Kidney (tissue), 14 donors: ENCODE data around the gene KLHL14. TPM values are rescaled to one million over a fixed set of nuclear protein-coding genes. Genes with fewer than 3 reads are reported as not detected.

ENCODE experiments used
- DNase-seq, 5 donors: peaks; one replicate each; pipeline ENCODE4 v3.0.0-alpha.2; 2013 to 2020
- FAIRE-seq: peaks from 2 replicates; lab custom pipeline; 2012; peaks lifted over from hg19 to GRCh38; lab: Jason Lieb, UNC
- H3K27ac ChIP-seq, 2 donors: one replicate each; pipeline ENCODE4 v1.7.0; 2013; ENCODE audit warnings: low read depth in 2 of 2, low read length in 2 of 2, inconsistent platforms in 1 of 2
- H3K27me3 ChIP-seq: one replicate; pipeline ENCODE4 v1.7.1; 2013; ENCODE audit warnings: low read length, inconsistent platforms; ENCODE audit not compliant: control insufficient read depth, insufficient read depth
- H3K36me3 ChIP-seq, 3 donors: one replicate each; pipeline versions ENCODE4 v1.7.0 to v1.7.1; 2013; ENCODE audit warnings: low read length in 3 of 3, control low read depth in 1 of 3, inconsistent platforms in 1 of 3; ENCODE audit not compliant: insufficient read depth in 3 of 3, control insufficient read depth in 2 of 3
- H3K4me1 ChIP-seq, 3 donors: one replicate each; pipeline versions ENCODE4 v1.7.0 to v1.7.1; 2013; ENCODE audit warnings: low read length in 3 of 3, inconsistent platforms in 1 of 3, low read depth in 1 of 3; ENCODE audit not compliant: control insufficient read depth in 2 of 3, insufficient read depth in 2 of 3
- H3K4me3 ChIP-seq, 3 donors: one replicate each; pipeline versions ENCODE4 v1.7.0 to v1.8.1; 2013; ENCODE audit warnings: low read length in 3 of 3, control low read depth in 1 of 3, inconsistent platforms in 1 of 3
- H3K9ac ChIP-seq, 3 donors: one replicate each; pipeline versions ENCODE4 v1.7.0 to v1.7.1; 2013; ENCODE audit warnings: low read length in 3 of 3, control low read depth in 1 of 3, inconsistent platforms in 1 of 3
- H3K9me3 ChIP-seq, 3 donors: one replicate each; pipeline versions ENCODE4 v1.7.0 to v1.7.1; 2013; ENCODE audit warnings: low read length in 3 of 3, control low read depth in 1 of 3, inconsistent platforms in 1 of 3; ENCODE audit not compliant: control insufficient read depth in 2 of 3, insufficient read depth in 1 of 3
- CTCF ChIP-seq: IDR thresholded peaks from 3 replicates; pipeline ENCODE4 v1.5.1; 2012; ENCODE audit warnings: mild to moderate bottlenecking, moderate library complexity, borderline replicate concordance; ENCODE audit not compliant: insufficient read depth; ENCODE audit errors: extremely low read depth
- intact Hi-C: fragments of 100-400 bp; cut with DNase I; formaldehyde crosslinking; loops from one replicate; pipeline ENCODE4 v1.11.1; 2022
- polyA plus RNA-seq: library from polyadenylated mRNA; stranded (reverse); fragments of 350-450 nt; fragmentation: Illumina TruSeq; extraction: RNeasy Lipid Tissue Mini Kit (QIAGEN cat#74804); gene quantifications from one replicate; pipeline ENCODE4 v1.2.3, GENCODE V29; 2014; ENCODE audit warnings: low read depth, low replicate concordance; ENCODE audit not compliant: insufficient read depth
- total RNA-seq: library from RNA; stranded (reverse); fragmentation: NEBNext Ultra II Directional; extraction: Animal tissue kit (Norgen Biotek cat#: 25700); gene quantifications from one replicate; pipeline ENCODE4 v1.2.1, GENCODE V29; 2021
- donor health status: control.
- donor health status: control.
- donor health status: control.
- donor health status: control.
- donor health status: control.
- donor health status: DM: yes; HTN: yes; CAD: no.
- donor health status: Normal renal cell carcinoma (clear cell type).

The KLHL14 gene
- total and polyA plus RNA-seq, 2 donors from 2014 or later, result 3.7 to 15.4 TPM

GRCh38 chr18:32761231-32761630, 11.6 kb downstream of the KLHL14 start:
- no peaks in the 10 kb centered on the region for H3K4me1 ChIP-seq
- intact Hi-C loops, result no loop called here
- FAIRE-seq (no peak), DNase-seq (peak in 2 of 5 donors; percentile 19 to 29)
- no peaks in the 10 kb centered on the region for H3K9me3 ChIP-seq
- H3K36me3 ChIP-seq, result no peaks in the 10 kb centered on the region
- H3K9ac ChIP-seq, result no peak overlapping the region
- H3K27ac ChIP-seq, result no peak overlapping the region
- H3K27me3 ChIP-seq, result no peaks in the 10 kb centered on the region
- no peak for TF ChIP-seq CTCF
- no peak overlapping the region for H3K4me3 ChIP-seq

- FAIRE-seq, result no peak
- intact Hi-C loops, result no loop called here
- Histone ChIP-seq H3K9ac (no peak overlapping the region), H3K27ac (no peak overlapping the region), H3K27me3 (no peaks in the 10 kb centered on the region), H3K9me3 (no peaks in the 10 kb centered on the region), H3K4me1 (no peaks in the 10 kb centered on the region), H3K4me3 (no peak overlapping the region), H3K36me3 (no peaks in the 10 kb centered on the region)
- peak in 2 of 5 donors; percentile 35 to 37 for DNase-seq
- TF ChIP-seq CTCF, result no peak
Measured at GRCh38 chr18:32760391-32760790, 12.4 kb downstream of the KLHL14 start.

- Histone ChIP-seq H3K27me3 (no peaks in the 10 kb centered on the region), H3K36me3 (no peaks in the 10 kb centered on the region), H3K4me1 (no peaks in the 10 kb centered on the region), H3K9me3 (no peaks in the 10 kb centered on the region), H3K27ac (no peak overlapping the region), H3K9ac (no peak overlapping the region), H3K4me3 (no peak overlapping the region)
- no peak for FAIRE-seq
- TF ChIP-seq CTCF, result no peak
- DNase-seq, result no peak
- intact Hi-C loops, result no loop called here
Measured at GRCh38 chr18:32759611-32760167, 13.1 kb downstream of the KLHL14 start.
